Neural crest cell (in vitro differentiated cells): ENCODE data around the gene PLEKHF1. TPM values are rescaled to one million over a fixed set of nuclear protein-coding genes. Genes with fewer than 3 reads are reported as not detected.

Experiments used
- DNase-seq: peaks from one replicate; pipeline ENCODE4 v3.0.0; 2021; ENCODE audit warnings: low read depth, mixed read lengths, low spot score
- H3K27ac Mint-ChIP-seq: one replicate; pipeline ENCODE4 v1.8.0; 2021; ENCODE audit warnings: mild to moderate bottlenecking, mixed read lengths; ENCODE audit not compliant: unreplicated experiment
- H3K27me3 Mint-ChIP-seq: 2 replicates; pipeline ENCODE4 v1.8.0; 2021; ENCODE audit warnings: low read depth, mild to moderate bottlenecking, mixed read lengths
- H3K36me3 Mint-ChIP-seq: 2 replicates; pipeline ENCODE4 v1.8.0; 2021; ENCODE audit warnings: low read depth, mild to moderate bottlenecking, mixed read lengths
- H3K4me1 Mint-ChIP-seq: 2 replicates; pipeline ENCODE4 v1.8.0; 2021; ENCODE audit warnings: mixed read lengths
- H3K4me3 Mint-ChIP-seq: one replicate; pipeline ENCODE4 v1.8.0; 2021; ENCODE audit warnings: mild to moderate bottlenecking, mixed read lengths
- H3K9me3 Mint-ChIP-seq: 2 replicates; pipeline ENCODE4 v1.8.0; 2021; ENCODE audit warnings: mixed read lengths
- total RNA-seq: library from RNA; stranded (reverse); gene quantifications from 2 replicates; pipeline ENCODE4 v1.2.1, GENCODE V29; 2021
- TF ChIP-seq, protein P1 (sequence below): fragments of 200-600 bp; sonication (generic); conservative IDR thresholded peaks from 2 replicates; pipeline ENCODE4 v1.5.0; 2021; ENCODE audit warnings: antibody characterized with exemption, mild to moderate bottlenecking

PLEKHF1 gene
- total RNA-seq, 1 donor from 2014 or later, result 1.2 TPM

DNA sequence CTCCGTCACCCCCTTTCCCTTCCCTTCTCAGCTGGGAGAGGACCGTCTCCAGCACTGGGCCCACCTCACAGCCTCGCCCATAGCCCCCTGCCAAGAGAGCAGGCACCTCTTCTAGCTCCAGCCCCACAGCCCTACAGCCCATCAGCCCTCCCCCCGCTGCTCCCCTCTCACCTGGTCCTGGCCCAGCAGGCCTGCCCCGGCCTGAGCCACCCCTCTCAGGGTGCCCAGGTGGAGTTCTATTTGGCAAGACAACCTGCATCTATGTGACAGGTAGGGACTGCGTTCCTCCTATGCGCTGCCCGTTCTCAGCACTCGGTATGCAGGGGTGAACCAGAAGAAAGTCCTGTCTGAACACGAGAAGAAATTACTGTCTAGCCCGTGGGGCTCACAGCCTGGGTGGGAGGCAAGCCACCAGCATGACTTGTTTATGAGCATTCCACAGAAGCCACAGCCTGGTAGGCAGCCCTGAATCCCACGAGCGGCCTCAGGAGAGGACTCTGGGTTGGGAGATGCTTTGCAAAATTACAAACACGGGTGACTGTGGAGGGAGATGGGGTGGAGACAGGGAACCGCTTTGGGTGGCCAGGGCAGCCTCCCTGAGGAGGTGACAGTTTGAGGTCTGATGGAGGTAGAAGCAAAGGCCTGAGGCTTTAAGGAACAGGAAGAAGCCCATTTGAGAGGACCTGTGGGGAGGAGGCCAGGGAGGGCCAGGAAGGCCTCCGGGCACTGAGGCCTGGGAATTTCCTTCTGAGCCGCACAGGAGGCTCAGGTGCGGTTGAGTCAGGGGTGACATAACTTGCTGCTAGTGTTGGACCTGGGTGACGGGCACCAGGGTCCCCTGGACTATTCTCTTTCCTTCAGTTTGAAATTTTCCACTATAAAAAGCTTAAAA lies 1.2 kb upstream of the PLEKHF1 start:
- DNase-seq, result no peak
- Mint-ChIP-seq H3K4me3 (peak overlapping the region; percentile 78), H3K36me3 (no peaks in the 10 kb centered on the region), H3K27ac (no peak overlapping the region), H3K27me3 (peaks cover 47% of the 10 kb centered on the region), H3K4me1 (peaks cover 14% of the 10 kb centered on the region), H3K9me3 (no peaks in the 10 kb centered on the region)
- TF ChIP-seq, protein P1, sequence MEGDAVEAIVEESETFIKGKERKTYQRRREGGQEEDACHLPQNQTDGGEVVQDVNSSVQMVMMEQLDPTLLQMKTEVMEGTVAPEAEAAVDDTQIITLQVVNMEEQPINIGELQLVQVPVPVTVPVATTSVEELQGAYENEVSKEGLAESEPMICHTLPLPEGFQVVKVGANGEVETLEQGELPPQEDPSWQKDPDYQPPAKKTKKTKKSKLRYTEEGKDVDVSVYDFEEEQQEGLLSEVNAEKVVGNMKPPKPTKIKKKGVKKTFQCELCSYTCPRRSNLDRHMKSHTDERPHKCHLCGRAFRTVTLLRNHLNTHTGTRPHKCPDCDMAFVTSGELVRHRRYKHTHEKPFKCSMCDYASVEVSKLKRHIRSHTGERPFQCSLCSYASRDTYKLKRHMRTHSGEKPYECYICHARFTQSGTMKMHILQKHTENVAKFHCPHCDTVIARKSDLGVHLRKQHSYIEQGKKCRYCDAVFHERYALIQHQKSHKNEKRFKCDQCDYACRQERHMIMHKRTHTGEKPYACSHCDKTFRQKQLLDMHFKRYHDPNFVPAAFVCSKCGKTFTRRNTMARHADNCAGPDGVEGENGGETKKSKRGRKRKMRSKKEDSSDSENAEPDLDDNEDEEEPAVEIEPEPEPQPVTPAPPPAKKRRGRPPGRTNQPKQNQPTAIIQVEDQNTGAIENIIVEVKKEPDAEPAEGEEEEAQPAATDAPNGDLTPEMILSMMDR, result no peak

DNA sequence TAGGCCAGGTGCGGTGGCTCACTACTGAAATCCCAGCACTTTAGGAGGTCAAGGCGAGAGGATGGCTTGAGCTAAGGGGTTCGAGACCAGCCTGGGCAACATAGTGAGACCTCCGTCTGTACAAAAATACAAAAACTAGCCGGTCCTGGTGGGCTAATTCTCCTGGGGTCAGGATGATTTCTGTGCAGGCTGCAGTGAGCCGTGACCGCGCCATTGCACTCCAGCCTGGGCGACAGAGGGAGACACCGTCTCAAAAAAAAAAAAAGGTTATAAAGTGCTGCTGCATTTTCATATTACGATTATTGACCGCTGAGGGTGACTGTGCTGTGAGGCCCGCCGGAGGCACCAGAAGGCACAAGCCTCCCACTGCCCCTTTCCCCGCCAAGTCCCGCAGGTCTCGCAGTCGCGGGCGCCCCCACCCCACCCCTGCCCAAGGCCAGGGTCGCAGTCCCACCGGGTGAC lies 477 bp upstream of the PLEKHF1 start:
- Mint-ChIP-seq H3K4me3 (peak overlapping the region; percentile 78), H3K36me3 (no peaks in the 10 kb centered on the region)

DNA sequence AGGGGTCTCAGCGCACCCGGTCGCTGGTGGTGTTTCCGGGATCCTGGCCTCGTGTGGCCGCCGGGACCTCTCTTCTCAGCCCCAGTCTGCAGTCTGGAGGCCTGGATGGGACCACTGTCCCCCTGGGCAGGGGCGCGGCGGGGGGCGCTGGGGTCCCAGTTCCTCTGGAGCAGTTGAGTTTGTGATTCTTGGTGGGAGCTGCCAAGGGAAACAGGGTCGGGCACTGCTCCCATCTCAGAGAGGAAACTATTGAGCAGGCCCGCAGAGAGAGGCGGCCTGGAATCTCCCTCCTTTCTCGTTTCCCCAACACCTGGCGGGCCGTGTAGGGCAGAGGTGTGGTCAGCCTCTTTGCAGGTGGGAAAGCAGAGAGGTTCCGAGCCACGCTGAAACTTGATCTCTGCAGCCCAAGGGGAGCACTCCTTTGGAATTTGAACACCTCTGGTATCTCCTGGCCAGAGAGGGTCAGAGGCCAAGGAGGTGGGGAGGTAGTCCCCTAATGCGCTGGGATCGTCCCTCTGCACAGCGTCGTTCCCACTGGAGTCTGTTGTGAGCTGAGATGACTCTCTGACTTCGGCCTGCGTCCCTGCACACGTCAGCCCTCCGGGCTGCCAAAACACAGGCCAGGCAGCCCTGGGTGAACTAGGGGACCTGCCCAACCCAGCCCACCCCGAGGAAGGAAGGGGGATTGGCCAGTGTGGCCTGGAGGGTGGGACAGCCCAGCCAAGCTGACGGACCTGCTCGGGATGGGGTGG lies 741 bp downstream of the PLEKHF1 start:
- Mint-ChIP-seq H3K36me3 (no peaks in the 10 kb centered on the region), H3K27me3 (peaks cover 47% of the 10 kb centered on the region), H3K4me3 (peak overlapping the region; percentile 80), H3K9me3 (no peaks in the 10 kb centered on the region), H3K27ac (no peak overlapping the region), H3K4me1 (peaks cover 14% of the 10 kb centered on the region)
- no peak for DNase-seq
- TF ChIP-seq, protein P1, result no peak

More for the DNA sequence above, 477 bp upstream of the PLEKHF1 start:
- DNase-seq, result no peak
- no peak overlapping the region for H3K27ac Mint-ChIP-seq
- H3K27me3 Mint-ChIP-seq, result peaks cover 47% of the 10 kb centered on the region
- peaks cover 14% of the 10 kb centered on the region for H3K4me1 Mint-ChIP-seq
- H3K9me3 Mint-ChIP-seq, result no peaks in the 10 kb centered on the region
- TF ChIP-seq, protein P1, result peak; percentile 24

DNA sequence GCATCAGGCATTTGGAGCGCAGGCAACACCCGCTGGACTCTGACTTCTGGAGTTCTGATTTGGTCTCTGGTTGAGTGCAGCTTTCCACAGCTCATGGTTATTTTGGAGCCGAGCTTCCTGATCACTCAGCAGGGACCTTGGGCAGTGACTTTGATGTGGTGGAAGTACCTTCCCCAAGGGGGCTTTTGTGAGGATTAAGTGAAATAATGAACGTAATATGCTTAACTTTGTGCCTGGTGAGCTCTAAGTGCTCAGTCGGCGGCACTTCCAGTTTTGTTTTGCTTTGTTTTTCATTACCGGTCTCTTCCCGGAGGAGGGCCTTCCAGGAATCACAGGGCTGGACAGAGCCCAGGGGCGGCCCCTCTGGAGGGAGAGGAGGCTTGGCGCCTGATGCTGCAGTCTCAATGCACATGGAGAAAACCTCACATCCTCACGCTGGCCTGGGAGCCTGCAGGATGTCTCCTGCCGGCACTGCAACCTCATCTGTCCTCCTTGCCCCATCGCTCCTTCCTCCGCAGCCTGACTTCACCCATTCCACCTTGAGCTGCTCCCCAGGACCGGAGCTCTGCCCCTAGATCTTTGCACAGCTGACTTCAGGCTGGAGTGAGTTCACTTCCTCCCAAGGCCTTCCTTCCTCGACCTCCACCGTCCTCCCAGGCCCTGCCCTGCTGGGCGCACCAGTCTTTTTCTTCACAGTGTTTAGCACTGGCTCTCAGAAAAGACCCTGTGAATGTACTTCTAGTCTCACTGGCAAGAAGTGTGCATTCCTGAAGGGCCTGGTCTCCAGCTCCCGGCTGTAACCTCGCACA lies 1.5 kb downstream of the PLEKHF1 start:
- Mint-ChIP-seq H3K27ac (no peak overlapping the region), H3K4me3 (peak overlapping the region; percentile 80), H3K9me3 (no peaks in the 10 kb centered on the region), H3K36me3 (no peaks in the 10 kb centered on the region), H3K27me3 (peaks cover 47% of the 10 kb centered on the region), H3K4me1 (peaks cover 14% of the 10 kb centered on the region)
- no peak for DNase-seq
- TF ChIP-seq, protein P1, result no peak

DNA sequence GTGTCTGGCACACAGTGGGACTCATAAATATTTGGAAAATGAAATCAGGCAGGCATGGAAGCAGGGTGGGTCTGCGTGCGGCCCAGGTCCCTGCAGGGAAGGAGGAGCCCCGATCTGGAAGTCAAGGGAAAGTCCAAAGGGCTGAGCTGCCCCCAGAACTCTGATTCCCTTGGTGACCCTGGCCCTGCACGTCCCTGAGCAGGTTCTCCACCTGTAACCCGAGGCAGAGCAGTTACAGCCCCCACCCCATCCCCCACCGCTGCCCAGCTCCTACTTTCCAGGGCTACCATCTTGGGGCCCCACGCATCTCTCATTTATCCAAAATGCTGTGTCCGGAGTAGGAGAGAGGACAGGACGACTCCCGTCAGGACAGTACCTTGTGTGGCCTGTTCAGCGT lies 2.1 kb downstream of the PLEKHF1 start:
- no peaks in the 10 kb centered on the region for H3K9me3 Mint-ChIP-seq
- DNase-seq, result no peak
- H3K4me1 Mint-ChIP-seq, result peaks cover 10% of the 10 kb centered on the region
- TF ChIP-seq, protein P1, result no peak
- peak overlapping the region; percentile 80 for H3K4me3 Mint-ChIP-seq
- no peak overlapping the region for H3K27ac Mint-ChIP-seq
- peaks cover 43% of the 10 kb centered on the region for H3K27me3 Mint-ChIP-seq
- H3K36me3 Mint-ChIP-seq, result no peaks in the 10 kb centered on the region
